ENCODE results near the gene MYL4.

The MYL4 gene

GRCh38 chr17:47250855-47251254, 41.7 kb downstream of the MYL4 start:
- Histone ChIP-seq H3K9me3 (replicated peaks; ENCODE audit: low read length) (no peaks in the 10 kb centered on the region), H3K36me3 (ENCODE audit: insufficient read depth, low read length) (no peaks in the 10 kb centered on the region), H3K4me3 (ENCODE audit: low read length) (no peak overlapping the region), H3K27me3 (ENCODE audit: control insufficient read depth, insufficient read depth, low read length) (no peaks in the 10 kb centered on the region), H3K4me1 (ENCODE audit: control insufficient read depth, insufficient read depth, low read length) (peaks cover 4% of the 10 kb centered on the region), H3K4me2 (ENCODE audit: low read length) (no peak overlapping the region), H3K9ac (ENCODE audit: low read depth, low read length) (no peak overlapping the region)

GRCh38 chr17:47251421-47251940, 42.3 kb downstream of the MYL4 start:
- Histone ChIP-seq H3K27me3 (ENCODE audit: control insufficient read depth, insufficient read depth, low read length) (no peaks in the 10 kb centered on the region), H3K36me3 (ENCODE audit: insufficient read depth, low read length) (no peaks in the 10 kb centered on the region)

GRCh38 chr17:47252209-47252608, 43.1 kb downstream of the MYL4 start:
- Histone ChIP-seq H3K9ac (ENCODE audit: low read depth, low read length) (no peak overlapping the region), H3K9me3 (replicated peaks; ENCODE audit: low read length) (no peaks in the 10 kb centered on the region), H3K4me3 (ENCODE audit: low read length) (no peak overlapping the region), H3K4me1 (ENCODE audit: control insufficient read depth, insufficient read depth, low read length) (peaks cover 14% of the 10 kb centered on the region), H3K27me3 (ENCODE audit: control insufficient read depth, insufficient read depth, low read length) (no peaks in the 10 kb centered on the region), H3K4me2 (ENCODE audit: low read length) (no peak overlapping the region), H3K36me3 (ENCODE audit: insufficient read depth, low read length) (no peaks in the 10 kb centered on the region)

More at GRCh38 chr17:47251421-47251940, 42.3 kb downstream of the MYL4 start:
- H3K4me2 ChIP-seq (ENCODE audit: low read length), result no peak overlapping the region
- peaks cover 6% of the 10 kb centered on the region for H3K4me1 ChIP-seq (ENCODE audit: control insufficient read depth, insufficient read depth, low read length)
- H3K9me3 ChIP-seq (replicated peaks; ENCODE audit: low read length), result no peaks in the 10 kb centered on the region
- H3K9ac ChIP-seq (ENCODE audit: low read depth, low read length), result no peak overlapping the region
- no peak overlapping the region for H3K4me3 ChIP-seq (ENCODE audit: low read length)

- no peaks in the 10 kb centered on the region for H3K27me3 ChIP-seq (ENCODE audit: control insufficient read depth, insufficient read depth, low read length)
- H3K36me3 ChIP-seq (ENCODE audit: insufficient read depth, low read length), result no peaks in the 10 kb centered on the region
- H3K9ac ChIP-seq (ENCODE audit: low read depth, low read length), result peak overlapping the region; percentile 84
- H3K4me1 ChIP-seq (ENCODE audit: control insufficient read depth, insufficient read depth, low read length), result peaks cover 21% of the 10 kb centered on the region
- peak overlapping the region; percentile 96 for H3K4me2 ChIP-seq (ENCODE audit: low read length)
- peak overlapping the region; percentile 82 for H3K4me3 ChIP-seq (ENCODE audit: low read length)
- H3K9me3 ChIP-seq (replicated peaks; ENCODE audit: low read length), result no peaks in the 10 kb centered on the region
Observed at GRCh38 chr17:47252766-47253512, 43.8 kb downstream of the MYL4 start.

- H3K4me2 ChIP-seq (ENCODE audit: low read length), result peak within 1 kb of the TSS; percentile 96
- H3K4me1 ChIP-seq (ENCODE audit: control insufficient read depth, insufficient read depth, low read length), result peaks cover 26% of the 10 kb centered on the region
- H3K9me3 ChIP-seq (replicated peaks; ENCODE audit: low read length), result no peaks in the 10 kb centered on the region
- H3K36me3 ChIP-seq (ENCODE audit: insufficient read depth, low read length), result no peaks in the 10 kb centered on the region
- no peaks in the 10 kb centered on the region for H3K27me3 ChIP-seq (ENCODE audit: control insufficient read depth, insufficient read depth, low read length)
- H3K9ac ChIP-seq (ENCODE audit: low read depth, low read length), result peak within 1 kb of the TSS; percentile 84
- peak within 1 kb of the TSS; percentile 82 for H3K4me3 ChIP-seq (ENCODE audit: low read length)
Observed at GRCh38 chr17:47253541-47254402, 44.6 kb downstream of the MYL4 start, which contains the start of gene ITGB3. ITGB3 (plus strand) TSS chr17:47253827; CDS start chr17:47253862, 35 bp downstream.

- peak overlapping the region; percentile 84 for H3K9ac ChIP-seq (ENCODE audit: low read depth, low read length)
- H3K9me3 ChIP-seq (replicated peaks; ENCODE audit: low read length), result no peaks in the 10 kb centered on the region
- no peaks in the 10 kb centered on the region for H3K36me3 ChIP-seq (ENCODE audit: insufficient read depth, low read length)
- H3K4me1 ChIP-seq (ENCODE audit: control insufficient read depth, insufficient read depth, low read length), result peaks cover 26% of the 10 kb centered on the region
- peak overlapping the region; percentile 82 for H3K4me3 ChIP-seq (ENCODE audit: low read length)
- H3K4me2 ChIP-seq (ENCODE audit: low read length), result peak overlapping the region; percentile 96
- H3K27me3 ChIP-seq (ENCODE audit: control insufficient read depth, insufficient read depth, low read length), result no peaks in the 10 kb centered on the region
Observed at GRCh38 chr17:47254403-47254943, 45.3 kb downstream of the MYL4 start.

GRCh38 chr17:47257651-47258339, 48.6 kb downstream of the MYL4 start:
- Histone ChIP-seq H3K4me3 (ENCODE audit: low read length) (peak overlapping the region; percentile 39), H3K4me2 (ENCODE audit: low read length) (peak overlapping the region; percentile 68), H3K4me1 (ENCODE audit: control insufficient read depth, insufficient read depth, low read length) (peaks cover 26% of the 10 kb centered on the region), H3K9me3 (replicated peaks; ENCODE audit: low read length) (no peaks in the 10 kb centered on the region), H3K27me3 (ENCODE audit: control insufficient read depth, insufficient read depth, low read length) (no peaks in the 10 kb centered on the region), H3K9ac (ENCODE audit: low read depth, low read length) (peak overlapping the region; percentile 40), H3K36me3 (ENCODE audit: insufficient read depth, low read length) (no peaks in the 10 kb centered on the region)

- Histone ChIP-seq H3K4me2 (ENCODE audit: low read length) (no peak overlapping the region), H3K4me1 (ENCODE audit: control insufficient read depth, insufficient read depth, low read length) (peaks cover 32% of the 10 kb centered on the region), H3K9me3 (replicated peaks; ENCODE audit: low read length) (no peaks in the 10 kb centered on the region), H3K36me3 (ENCODE audit: insufficient read depth, low read length) (no peaks in the 10 kb centered on the region), H3K4me3 (ENCODE audit: low read length) (no peak overlapping the region), H3K9ac (ENCODE audit: low read depth, low read length) (no peak overlapping the region), H3K27me3 (ENCODE audit: control insufficient read depth, insufficient read depth, low read length) (no peaks in the 10 kb centered on the region)
Observed at GRCh38 chr17:47262586-47262985, 53.4 kb downstream of the MYL4 start.

GRCh38 chr17:47264166-47264565, 55.0 kb downstream of the MYL4 start:
- no peak overlapping the region for H3K4me3 ChIP-seq (ENCODE audit: low read length)
- H3K27me3 ChIP-seq (ENCODE audit: control insufficient read depth, insufficient read depth, low read length), result no peaks in the 10 kb centered on the region
- H3K4me1 ChIP-seq (ENCODE audit: control insufficient read depth, insufficient read depth, low read length), result peaks cover 35% of the 10 kb centered on the region
- H3K4me2 ChIP-seq (ENCODE audit: low read length), result no peak overlapping the region
- H3K36me3 ChIP-seq (ENCODE audit: insufficient read depth, low read length), result no peaks in the 10 kb centered on the region
- no peaks in the 10 kb centered on the region for H3K9me3 ChIP-seq (replicated peaks; ENCODE audit: low read length)
- no peak overlapping the region for H3K9ac ChIP-seq (ENCODE audit: low read depth, low read length)

- Histone ChIP-seq H3K27me3 (ENCODE audit: control insufficient read depth, insufficient read depth, low read length) (no peaks in the 10 kb centered on the region), H3K4me3 (ENCODE audit: low read length) (no peak overlapping the region), H3K4me1 (ENCODE audit: control insufficient read depth, insufficient read depth, low read length) (peaks cover 35% of the 10 kb centered on the region), H3K4me2 (ENCODE audit: low read length) (no peak overlapping the region), H3K36me3 (ENCODE audit: insufficient read depth, low read length) (no peaks in the 10 kb centered on the region), H3K9me3 (replicated peaks; ENCODE audit: low read length) (no peaks in the 10 kb centered on the region), H3K9ac (ENCODE audit: low read depth, low read length) (peak overlapping the region; percentile 73)
Observed at GRCh38 chr17:47265983-47266541, 56.9 kb downstream of the MYL4 start.
